GM18526 (cell line): ENCODE data around the gene APPL2.

ENCODE experiments used
- POLR2A ChIP-seq: IDR thresholded peaks from 3 replicates; pipeline ENCODE4 v1.6.1; 2011; ENCODE audit not compliant: insufficient read length; ENCODE audit errors: extremely low read depth

The APPL2 gene

GRCh38 chr12:105190530-105190929 is 45.4 kb downstream of the APPL2 start:
- TF ChIP-seq POLR2A, result no peak

GRCh38 chr12:105189293-105189692 is 46.7 kb downstream of the APPL2 start:
- no peak for TF ChIP-seq POLR2A

- no peak for TF ChIP-seq POLR2A
These were observed 58.8 kb downstream of the APPL2 start for GRCh38 chr12:105177208-105177607.

GRCh38 chr12:105175397-105175990 is 60.5 kb downstream of the APPL2 start:
- TF ChIP-seq POLR2A, result no peak

- no peak for TF ChIP-seq POLR2A
These were observed 64.1 kb downstream of the APPL2 start for GRCh38 chr12:105171691-105172436.

GRCh38 chr12:105170139-105170538 is 65.8 kb downstream of the APPL2 start:
- no peak for TF ChIP-seq POLR2A

GRCh38 chr12:105168006-105168405 is 68.0 kb downstream of the APPL2 start:
- no peak for TF ChIP-seq POLR2A

- no peak for TF ChIP-seq POLR2A
These were observed 68.6 kb downstream of the APPL2 start for GRCh38 chr12:105167346-105167745.

GRCh38 chr12:105166736-105167135 is 69.2 kb downstream of the APPL2 start:
- TF ChIP-seq POLR2A, result no peak

- TF ChIP-seq POLR2A, result no peak
These were observed 71.9 kb downstream of the APPL2 start for GRCh38 chr12:105164068-105164467.

GRCh38 chr12:105162174-105162573 is 73.8 kb downstream of the APPL2 start:
- no peak for TF ChIP-seq POLR2A

- TF ChIP-seq POLR2A, result no peak
These were observed 77.1 kb downstream of the APPL2 start for GRCh38 chr12:105158876-105159275.

GRCh38 chr12:105157606-105158005 is 78.4 kb downstream of the APPL2 start:
- TF ChIP-seq POLR2A, result no peak

GRCh38 chr12:105156260-105156659 is 79.7 kb downstream of the APPL2 start:
- no peak for TF ChIP-seq POLR2A

- TF ChIP-seq POLR2A, result no peak
These were observed 93.7 kb downstream of the APPL2 start for GRCh38 chr12:105142259-105142658.

- no peak for TF ChIP-seq POLR2A
These were observed 94.6 kb downstream of the APPL2 start for GRCh38 chr12:105141320-105141922.
